ENCODE measurements around the gene ALOX15. TPM values are rescaled to one million over a fixed set of nuclear protein-coding genes. Genes with fewer than 3 reads are reported as not detected.
"Not testable (repeated sequence)": the region's sequence is repeated elsewhere in the genome, so short reads cannot be mapped to it uniquely, and the experiment has no call there.

Gene ALOX15, protein sequence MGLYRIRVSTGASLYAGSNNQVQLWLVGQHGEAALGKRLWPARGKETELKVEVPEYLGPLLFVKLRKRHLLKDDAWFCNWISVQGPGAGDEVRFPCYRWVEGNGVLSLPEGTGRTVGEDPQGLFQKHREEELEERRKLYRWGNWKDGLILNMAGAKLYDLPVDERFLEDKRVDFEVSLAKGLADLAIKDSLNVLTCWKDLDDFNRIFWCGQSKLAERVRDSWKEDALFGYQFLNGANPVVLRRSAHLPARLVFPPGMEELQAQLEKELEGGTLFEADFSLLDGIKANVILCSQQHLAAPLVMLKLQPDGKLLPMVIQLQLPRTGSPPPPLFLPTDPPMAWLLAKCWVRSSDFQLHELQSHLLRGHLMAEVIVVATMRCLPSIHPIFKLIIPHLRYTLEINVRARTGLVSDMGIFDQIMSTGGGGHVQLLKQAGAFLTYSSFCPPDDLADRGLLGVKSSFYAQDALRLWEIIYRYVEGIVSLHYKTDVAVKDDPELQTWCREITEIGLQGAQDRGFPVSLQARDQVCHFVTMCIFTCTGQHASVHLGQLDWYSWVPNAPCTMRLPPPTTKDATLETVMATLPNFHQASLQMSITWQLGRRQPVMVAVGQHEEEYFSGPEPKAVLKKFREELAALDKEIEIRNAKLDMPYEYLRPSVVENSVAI
- 0.57 TPM for polyA plus RNA-seq (2013, experiment 1 of 4)
- polyA plus RNA-seq (2013, experiment 2 of 4): 0.43 TPM
- polyA plus RNA-seq (2013, experiment 3 of 4): 1.0 TPM
- 0.53 TPM for polyA plus RNA-seq (2013, experiment 4 of 4)

DNA sequence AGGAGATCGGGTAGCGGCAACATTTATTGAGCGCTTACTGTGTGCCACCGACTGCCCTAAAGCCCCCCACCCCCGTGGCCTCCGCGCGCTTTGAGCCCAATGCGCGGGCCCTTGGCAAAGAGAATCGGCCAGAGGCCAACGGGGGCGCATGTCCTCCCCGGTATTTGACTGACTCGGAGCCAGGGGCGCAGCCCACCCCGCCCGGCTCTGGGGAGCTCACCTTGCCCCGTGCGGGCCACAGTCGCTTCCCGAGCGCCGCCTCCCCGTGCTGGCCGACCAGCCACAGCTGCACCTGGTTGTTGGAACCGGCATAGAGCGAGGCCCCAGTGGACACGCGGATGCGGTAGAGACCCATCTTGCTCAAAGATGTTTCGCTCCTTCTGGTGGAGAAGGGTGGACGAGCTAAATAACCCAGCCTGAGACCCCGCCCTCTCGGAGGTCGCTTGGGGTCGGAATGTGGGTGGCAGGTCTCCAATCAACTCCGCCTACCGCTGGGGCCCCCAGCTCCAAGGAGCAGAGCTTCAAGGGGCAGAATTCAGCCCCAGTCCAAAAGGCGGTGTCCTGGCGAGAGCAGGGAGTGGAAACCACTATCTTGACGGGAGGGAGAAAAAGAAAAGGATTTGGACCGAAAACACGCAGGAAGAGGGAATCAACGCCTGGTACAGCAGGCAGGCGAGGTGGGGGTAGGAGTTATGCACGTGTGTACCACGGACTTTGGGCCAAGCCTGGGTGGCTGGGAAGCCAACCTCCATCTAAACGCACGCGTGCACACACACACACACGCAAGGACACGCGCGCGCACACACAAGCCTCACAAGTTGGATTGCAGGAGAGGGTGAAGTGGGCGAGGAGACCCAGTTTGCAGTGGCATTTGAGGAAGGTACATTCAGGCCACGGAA is at the start of gene ALOX15:
ALOX15 (minus strand) TSS at position 382 of the 899 bp plus-strand sequence; CDS start at position 355, 27 bp downstream.
- H3K36me3 ChIP-seq (ENCODE audit: control insufficient read depth, insufficient read depth, low read length): no peaks in the 10 kb centered on the region
- 10 to 12% methylated on average over 58 of the region's 58 CpGs for WGBS, 2 experiments
- peaks cover 71% of the 10 kb centered on the region for H3K27me3 ChIP-seq (ENCODE audit: control insufficient read depth, insufficient read depth, low read length, poor library complexity, severe bottlenecking)
- H3K27ac ChIP-seq (ENCODE audit: insufficient read depth, low read depth, low read length, poor library complexity, severe bottlenecking): no peak within 1 kb of the TSS
- H3K4me1 ChIP-seq (ENCODE audit: control insufficient read depth, insufficient read depth, low read length): peaks cover 10% of the 10 kb centered on the region
- no peaks in the 10 kb centered on the region for H3K9me3 ChIP-seq (ENCODE audit: control insufficient read depth, low read length)
- H3K4me3 ChIP-seq (ENCODE audit: insufficient read depth, low read depth, low read length): peak within 1 kb of the TSS; percentile 22

DNA sequence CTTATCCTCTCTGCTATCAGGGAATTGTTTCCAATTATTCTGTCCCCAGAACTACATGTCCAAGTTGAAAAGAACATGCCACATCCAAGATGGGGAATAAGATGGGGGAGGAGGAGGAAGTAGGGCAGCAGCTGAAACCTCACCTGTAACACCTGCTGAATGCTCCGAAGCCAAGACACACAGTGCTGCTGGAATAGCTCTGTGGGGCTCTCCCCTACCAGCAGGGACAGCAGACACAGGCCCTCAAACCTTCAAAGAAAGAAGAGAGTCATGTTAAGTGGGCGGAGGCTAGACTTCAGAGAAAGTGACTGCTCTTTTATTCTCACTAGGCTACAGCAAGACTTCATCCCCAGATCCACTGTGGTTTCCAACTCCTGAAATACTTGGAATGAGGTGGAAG is 49.3 kb upstream of the ALOX15 start:
- no peaks in the 10 kb centered on the region for H3K27me3 ChIP-seq (ENCODE audit: control insufficient read depth, insufficient read depth, low read length, poor library complexity, severe bottlenecking)
- H3K4me3 ChIP-seq (ENCODE audit: insufficient read depth, low read depth, low read length): no peak overlapping the region
- no peaks in the 10 kb centered on the region for H3K4me1 ChIP-seq (ENCODE audit: control insufficient read depth, insufficient read depth, low read length)
- H3K27ac ChIP-seq (ENCODE audit: insufficient read depth, low read depth, low read length, poor library complexity, severe bottlenecking): no peak overlapping the region
- 92 to 100% methylated on average over 2 of the region's 2 CpGs for WGBS, 2 experiments
- H3K9me3 ChIP-seq (ENCODE audit: control insufficient read depth, low read length): no peaks in the 10 kb centered on the region
- H3K36me3 ChIP-seq (ENCODE audit: control insufficient read depth, insufficient read depth, low read length): peaks cover 17% of the 10 kb centered on the region

DNA sequence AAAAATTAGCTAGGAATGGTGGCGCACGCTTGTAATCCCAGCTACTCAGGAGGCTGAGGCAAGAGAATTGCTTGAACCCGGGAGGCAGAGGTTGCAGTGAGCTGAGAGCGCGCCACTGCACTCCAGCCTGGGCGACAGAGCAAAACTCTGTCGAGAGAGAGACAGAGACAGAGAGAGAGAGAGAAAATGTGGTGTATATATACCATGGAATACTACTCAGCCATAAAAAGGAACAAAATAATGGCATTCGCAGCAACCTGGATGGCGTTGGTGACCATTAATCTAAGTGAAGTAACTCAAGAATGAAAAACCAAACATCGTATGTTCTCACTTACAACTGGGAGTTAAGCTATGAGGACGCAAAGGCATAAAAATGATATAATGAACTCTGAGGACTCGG is 48.4 kb upstream of the ALOX15 start:
- H3K4me3 ChIP-seq (ENCODE audit: insufficient read depth, low read depth, low read length); H3K27ac ChIP-seq (ENCODE audit: insufficient read depth, low read depth, low read length, poor library complexity, severe bottlenecking); H3K27me3 ChIP-seq (ENCODE audit: control insufficient read depth, insufficient read depth, low read length, poor library complexity, severe bottlenecking); H3K4me1 ChIP-seq (ENCODE audit: control insufficient read depth, insufficient read depth, low read length); H3K9me3 ChIP-seq (ENCODE audit: control insufficient read depth, low read length): not testable (repeated sequence)
- 87% methylated on average over 12 of the region's 12 CpGs for WGBS, 2 experiments
- peaks cover 17% of the 10 kb centered on the region for H3K36me3 ChIP-seq (ENCODE audit: control insufficient read depth, insufficient read depth, low read length)

DNA sequence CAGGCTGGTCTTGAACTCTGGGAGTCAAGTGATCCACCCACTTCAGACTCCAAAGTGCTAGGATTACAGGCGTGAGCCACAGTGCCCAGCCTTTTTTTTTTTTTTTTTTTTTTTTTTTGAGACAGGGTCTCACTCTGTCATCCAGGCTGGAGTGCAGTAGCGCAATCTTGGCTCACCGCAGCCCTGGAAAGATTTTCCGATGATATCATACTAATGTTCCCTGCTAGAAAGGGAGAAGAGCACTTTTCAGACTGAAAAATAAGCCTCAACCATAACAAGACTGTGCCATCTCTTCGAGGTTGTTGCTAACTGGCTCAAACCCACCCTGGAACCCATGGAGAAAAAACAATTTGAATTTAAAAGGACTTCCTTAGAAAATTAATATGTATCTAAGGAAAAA is 42.3 kb upstream of the ALOX15 start:
- WGBS, 2 experiments: 95 to 97% methylated on average over 5 of the region's 5 CpGs
- not testable (repeated sequence) for H3K27ac ChIP-seq (ENCODE audit: insufficient read depth, low read depth, low read length, poor library complexity, severe bottlenecking); H3K9me3 ChIP-seq (ENCODE audit: control insufficient read depth, low read length); H3K4me3 ChIP-seq (ENCODE audit: insufficient read depth, low read depth, low read length); H3K27me3 ChIP-seq (ENCODE audit: control insufficient read depth, insufficient read depth, low read length, poor library complexity, severe bottlenecking); H3K4me1 ChIP-seq (ENCODE audit: control insufficient read depth, insufficient read depth, low read length)
- peaks cover 32% of the 10 kb centered on the region for H3K36me3 ChIP-seq (ENCODE audit: control insufficient read depth, insufficient read depth, low read length)

DNA sequence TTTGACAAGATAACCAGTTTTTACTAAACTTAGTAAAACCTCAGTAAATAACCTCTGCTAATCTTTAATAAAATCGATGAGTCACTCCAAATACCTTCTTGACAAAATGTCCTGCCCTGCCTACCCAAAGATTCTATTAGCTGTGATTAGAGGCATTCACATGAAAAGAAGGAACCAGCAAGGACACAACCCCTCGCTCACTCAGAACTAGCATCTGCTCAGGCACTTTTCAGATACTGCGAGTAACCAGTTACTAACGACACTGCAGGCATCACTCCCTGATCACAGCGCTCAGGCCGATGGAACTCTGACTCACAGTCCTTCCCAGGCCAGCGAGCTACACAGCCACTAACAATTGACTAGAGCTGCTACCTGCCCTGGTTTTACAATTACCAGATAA is 38.2 kb upstream of the ALOX15 start:
- H3K9me3 ChIP-seq (ENCODE audit: control insufficient read depth, low read length): no peaks in the 10 kb centered on the region
- WGBS, 2 experiments: 91 to 92% methylated on average over 7 of the region's 7 CpGs
- no peaks in the 10 kb centered on the region for H3K4me1 ChIP-seq (ENCODE audit: control insufficient read depth, insufficient read depth, low read length)
- H3K4me3 ChIP-seq (ENCODE audit: insufficient read depth, low read depth, low read length): no peak overlapping the region
- H3K36me3 ChIP-seq (ENCODE audit: control insufficient read depth, insufficient read depth, low read length): peaks cover 47% of the 10 kb centered on the region
- no peaks in the 10 kb centered on the region for H3K27me3 ChIP-seq (ENCODE audit: control insufficient read depth, insufficient read depth, low read length, poor library complexity, severe bottlenecking)
- H3K27ac ChIP-seq (ENCODE audit: insufficient read depth, low read depth, low read length, poor library complexity, severe bottlenecking): no peak overlapping the region

DNA sequence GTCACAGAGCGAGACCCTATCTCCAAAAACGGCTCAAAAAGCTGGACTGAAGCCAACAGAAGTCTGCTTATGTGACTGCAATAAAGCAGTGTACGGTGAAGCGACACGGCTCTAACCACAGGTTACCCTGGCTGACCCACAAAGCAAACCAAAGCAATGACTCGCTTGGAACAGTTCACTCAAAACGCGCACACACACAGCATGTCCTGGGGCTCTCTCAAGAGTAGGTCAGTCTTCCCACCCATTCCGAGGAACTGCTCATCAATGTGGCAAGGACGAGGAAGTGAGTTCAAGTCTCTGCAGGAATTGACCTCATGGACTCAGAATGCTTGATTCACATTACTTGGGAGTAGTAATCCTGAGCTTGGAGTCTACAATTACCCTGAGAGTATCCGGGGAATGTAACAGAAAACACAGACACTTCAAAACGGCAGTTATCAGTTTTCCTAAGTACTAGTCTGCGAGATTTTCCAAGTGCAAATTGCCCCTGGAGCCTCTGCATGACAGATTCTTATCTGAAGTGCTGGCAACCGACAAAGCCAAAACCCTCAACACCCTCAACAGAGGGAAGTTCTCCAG is 37.1 kb upstream of the ALOX15 start:
- Histone ChIP-seq H3K36me3 (ENCODE audit: control insufficient read depth, insufficient read depth, low read length) (peaks cover 51% of the 10 kb centered on the region), H3K27me3 (ENCODE audit: control insufficient read depth, insufficient read depth, low read length, poor library complexity, severe bottlenecking) (no peaks in the 10 kb centered on the region), H3K9me3 (ENCODE audit: control insufficient read depth, low read length) (no peaks in the 10 kb centered on the region), H3K27ac (ENCODE audit: insufficient read depth, low read depth, low read length, poor library complexity, severe bottlenecking) (no peak overlapping the region), H3K4me1 (ENCODE audit: control insufficient read depth, insufficient read depth, low read length) (no peaks in the 10 kb centered on the region), H3K4me3 (ENCODE audit: insufficient read depth, low read depth, low read length) (no peak overlapping the region)
- WGBS, 2 experiments: 81 to 83% methylated on average over 14 of the region's 14 CpGs

DNA sequence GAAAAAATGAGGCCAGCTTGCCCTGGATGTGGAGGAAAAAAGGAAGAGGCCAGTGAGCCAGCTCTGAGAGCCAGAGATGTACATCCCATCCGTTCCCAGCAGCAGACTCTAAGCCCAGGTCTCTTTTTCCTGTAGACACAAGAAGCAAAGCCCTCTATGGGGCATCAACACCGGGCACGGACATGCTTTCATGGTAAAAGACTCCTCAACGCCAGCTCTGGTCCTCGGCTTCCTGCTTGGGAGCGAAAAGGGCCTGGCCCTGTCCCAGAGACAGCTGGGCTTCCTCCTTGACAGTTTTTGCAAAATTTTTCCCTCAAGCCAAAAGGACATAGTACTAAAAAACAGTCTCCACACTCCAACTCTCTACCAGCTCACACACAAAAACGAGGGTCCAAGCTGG is 35.3 kb upstream of the ALOX15 start:
- H3K27me3 ChIP-seq (ENCODE audit: control insufficient read depth, insufficient read depth, low read length, poor library complexity, severe bottlenecking): no peaks in the 10 kb centered on the region
- H3K4me3 ChIP-seq (ENCODE audit: insufficient read depth, low read depth, low read length): no peak overlapping the region
- 93 to 95% methylated on average over 7 of the region's 7 CpGs for WGBS, 2 experiments
- H3K27ac ChIP-seq (ENCODE audit: insufficient read depth, low read depth, low read length, poor library complexity, severe bottlenecking): no peak overlapping the region
- H3K36me3 ChIP-seq (ENCODE audit: control insufficient read depth, insufficient read depth, low read length): peaks cover 39% of the 10 kb centered on the region
- H3K4me1 ChIP-seq (ENCODE audit: control insufficient read depth, insufficient read depth, low read length): no peaks in the 10 kb centered on the region
- H3K9me3 ChIP-seq (ENCODE audit: control insufficient read depth, low read length): no peaks in the 10 kb centered on the region

DNA sequence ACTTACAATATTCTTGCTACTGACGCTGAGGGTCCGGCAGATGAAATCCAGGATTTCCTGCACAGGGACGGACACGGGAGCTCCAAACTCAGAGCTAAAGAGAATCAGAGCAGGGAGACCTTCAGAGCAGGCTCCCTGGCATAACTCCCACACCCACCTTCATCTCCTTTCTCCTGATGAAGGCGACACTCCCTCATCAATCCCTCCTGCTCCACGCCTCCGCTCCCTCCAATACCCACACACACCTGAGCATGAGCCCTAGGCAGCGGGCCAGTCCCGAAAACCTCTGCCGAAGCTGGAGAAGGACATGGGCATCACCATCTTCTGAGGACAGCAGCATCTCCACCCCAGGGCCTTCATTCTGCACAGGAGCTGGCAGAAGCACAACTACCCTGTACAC is 34.3 kb upstream of the ALOX15 start:
- no peak overlapping the region for H3K27ac ChIP-seq (ENCODE audit: insufficient read depth, low read depth, low read length, poor library complexity, severe bottlenecking)
- no peak overlapping the region for H3K4me3 ChIP-seq (ENCODE audit: insufficient read depth, low read depth, low read length)
- 93 to 96% methylated on average over 10 of the region's 10 CpGs for WGBS, 2 experiments
- H3K4me1 ChIP-seq (ENCODE audit: control insufficient read depth, insufficient read depth, low read length): no peaks in the 10 kb centered on the region
- peaks cover 43% of the 10 kb centered on the region for H3K36me3 ChIP-seq (ENCODE audit: control insufficient read depth, insufficient read depth, low read length)
- H3K9me3 ChIP-seq (ENCODE audit: control insufficient read depth, low read length): no peaks in the 10 kb centered on the region
- H3K27me3 ChIP-seq (ENCODE audit: control insufficient read depth, insufficient read depth, low read length, poor library complexity, severe bottlenecking): no peaks in the 10 kb centered on the region

DNA sequence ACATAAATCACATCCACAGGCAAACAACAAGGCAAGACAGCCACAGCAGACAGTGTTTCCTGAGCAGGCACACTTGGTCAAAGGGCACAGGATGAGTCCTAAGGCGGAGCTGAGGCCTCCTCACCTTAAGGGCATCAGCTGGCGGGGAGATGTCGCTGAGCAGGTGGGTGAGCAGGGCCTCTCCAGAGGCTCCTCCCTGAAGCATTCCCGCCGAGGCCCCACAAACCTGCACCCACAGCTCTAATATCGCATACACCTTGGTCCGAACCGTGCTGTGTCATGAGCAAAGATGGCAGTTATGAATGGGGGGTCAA is 33.2 kb upstream of the ALOX15 start:
- no peak overlapping the region for H3K27ac ChIP-seq (ENCODE audit: insufficient read depth, low read depth, low read length, poor library complexity, severe bottlenecking)
- no peak overlapping the region for H3K4me3 ChIP-seq (ENCODE audit: insufficient read depth, low read depth, low read length)
- WGBS, 2 experiments: 91 to 95% methylated on average over 8 of the region's 8 CpGs
- peaks cover 38% of the 10 kb centered on the region for H3K36me3 ChIP-seq (ENCODE audit: control insufficient read depth, insufficient read depth, low read length)
- no peaks in the 10 kb centered on the region for H3K27me3 ChIP-seq (ENCODE audit: control insufficient read depth, insufficient read depth, low read length, poor library complexity, severe bottlenecking)
- no peaks in the 10 kb centered on the region for H3K9me3 ChIP-seq (ENCODE audit: control insufficient read depth, low read length)
- no peaks in the 10 kb centered on the region for H3K4me1 ChIP-seq (ENCODE audit: control insufficient read depth, insufficient read depth, low read length)

Measured in ectodermal cell (in vitro differentiated cells).